HG03432 (cell line): Measurements from ENCODE around the gene MAGEB2.
A peak's percentile ranks its signal among the peaks of the same experiment; 100 is the strongest.
"Not testable (repeated sequence)": the region's sequence is repeated elsewhere in the genome, so short reads cannot be mapped to it uniquely, and the experiment has no call there.

Experiments
- ATAC-seq: cut with Tn5 transposase; IDR thresholded peaks from one replicate; pipeline ENCODE4 v1.9.1; 2021; ENCODE audit warnings: mild to moderate bottlenecking, moderate library complexity; ENCODE audit not compliant: unreplicated experiment

The MAGEB2 gene, protein sequence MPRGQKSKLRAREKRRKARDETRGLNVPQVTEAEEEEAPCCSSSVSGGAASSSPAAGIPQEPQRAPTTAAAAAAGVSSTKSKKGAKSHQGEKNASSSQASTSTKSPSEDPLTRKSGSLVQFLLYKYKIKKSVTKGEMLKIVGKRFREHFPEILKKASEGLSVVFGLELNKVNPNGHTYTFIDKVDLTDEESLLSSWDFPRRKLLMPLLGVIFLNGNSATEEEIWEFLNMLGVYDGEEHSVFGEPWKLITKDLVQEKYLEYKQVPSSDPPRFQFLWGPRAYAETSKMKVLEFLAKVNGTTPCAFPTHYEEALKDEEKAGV

GRCh38 chrX:30215357-30215843 lies at the start of gene MAGEB2:
TSS of gene MAGEB2 (plus strand) at chrX:30215563. CDS start at chrX:30218581, 3,018 bp downstream.
- ATAC-seq, result no peak

DNA sequence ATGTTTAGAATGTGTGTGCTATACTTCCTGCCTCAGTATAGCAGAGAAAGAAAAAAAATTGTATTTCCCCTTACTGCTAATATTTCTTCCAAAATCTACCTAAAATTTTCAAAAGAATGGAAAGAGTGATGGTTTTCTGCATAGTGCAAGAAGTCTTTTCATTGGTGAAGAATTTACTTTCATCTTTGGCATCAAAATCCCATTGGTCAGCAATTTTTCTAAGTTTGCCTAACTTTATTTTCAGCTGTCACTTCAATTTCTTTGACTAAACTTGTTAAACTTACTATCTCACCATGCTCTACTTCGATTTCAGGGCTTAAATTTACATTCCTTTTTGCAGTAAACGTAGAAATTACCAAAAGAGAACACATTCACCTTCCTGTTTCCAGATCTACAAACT lies 44.5 kb upstream of the MAGEB2 start:
- ATAC-seq, result no peak

DNA sequence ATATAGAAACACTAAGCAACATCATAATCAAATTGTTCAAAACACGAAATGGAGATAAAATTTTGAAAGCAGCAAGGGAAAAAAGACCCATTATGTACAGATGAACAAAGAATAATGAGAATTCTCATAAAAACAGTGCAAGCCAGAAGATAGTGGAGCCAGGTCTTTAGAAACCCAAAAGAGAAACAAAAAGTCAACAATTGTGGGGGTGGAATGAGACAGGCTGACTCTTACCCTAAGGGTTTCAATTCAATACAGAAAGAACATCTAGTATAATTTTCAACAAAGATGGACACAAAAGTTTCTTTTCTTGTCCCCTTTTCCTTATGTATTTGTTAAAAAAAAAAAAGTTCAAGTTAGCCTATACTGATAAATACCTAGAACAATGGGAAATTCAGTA lies 34.0 kb upstream of the MAGEB2 start:
- no peak for ATAC-seq

GRCh38 chrX:30183554-30183953 lies 31.8 kb upstream of the MAGEB2 start:
- ATAC-seq, result no peak

GRCh38 chrX:30190426-30190825 lies 24.9 kb upstream of the MAGEB2 start:
- no peak for ATAC-seq

DNA sequence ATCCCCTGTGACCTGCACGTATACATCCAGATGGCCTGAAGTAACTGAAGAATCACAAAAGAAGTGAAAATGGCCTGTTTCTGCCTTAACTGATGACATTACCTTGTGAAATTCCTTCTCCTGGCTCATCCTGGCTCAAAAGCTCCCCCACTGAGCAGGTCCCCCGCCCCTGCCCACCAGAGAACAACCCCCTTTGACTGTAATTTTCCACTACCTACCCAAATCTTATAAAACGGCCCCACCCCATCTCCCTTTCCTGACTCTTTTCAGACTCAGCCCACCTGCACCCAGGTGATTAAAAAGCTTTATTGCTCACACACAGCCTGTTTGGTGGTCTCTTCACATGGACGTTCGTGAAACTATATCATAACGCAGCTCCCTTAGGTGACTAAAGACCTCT lies 21.5 kb upstream of the MAGEB2 start:
- not testable (repeated sequence) for ATAC-seq

- ATAC-seq, result no peak
These were observed 19.0 kb upstream of the MAGEB2 start for GRCh38 chrX:30196322-30196721.

DNA sequence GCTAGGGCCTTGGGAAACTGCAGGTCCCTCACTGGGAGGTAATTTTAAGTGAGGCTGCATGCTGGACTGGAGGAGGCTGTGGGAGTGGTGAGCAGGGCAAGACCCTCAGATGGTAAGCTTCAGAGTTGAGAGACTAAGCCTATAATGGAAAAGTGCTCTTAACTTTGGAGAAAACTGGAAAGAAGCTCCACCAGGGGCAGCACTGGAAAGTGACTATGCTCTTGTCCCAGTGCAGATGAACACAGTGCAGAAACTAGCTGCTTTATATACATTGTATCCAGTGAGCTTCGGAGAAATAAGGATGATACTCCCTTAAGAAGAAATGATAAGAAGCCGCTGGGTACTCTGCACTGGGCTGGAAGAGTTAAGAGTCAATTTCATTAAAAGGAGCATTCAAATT lies 3.2 kb upstream of the MAGEB2 start:
- no peak for ATAC-seq

DNA sequence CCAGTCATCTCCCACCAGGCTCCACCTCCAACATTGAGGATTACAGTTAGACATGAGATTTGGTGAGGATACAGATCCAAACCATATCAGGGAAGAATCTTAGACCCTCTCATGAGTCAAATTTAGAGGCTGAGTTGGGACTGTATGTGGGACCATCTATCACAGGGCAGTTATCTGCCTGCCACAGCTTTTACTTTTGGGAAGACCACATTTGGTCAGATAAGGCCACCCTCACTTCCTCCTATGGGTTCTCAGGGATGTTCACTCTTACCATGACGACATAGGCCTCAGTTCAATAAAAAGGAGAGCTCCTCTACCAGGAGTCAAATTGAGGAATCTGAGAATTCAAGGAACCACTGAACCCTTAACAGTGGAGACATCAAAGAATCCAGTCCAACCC lies 2.1 kb downstream of the MAGEB2 start:
- no peak for ATAC-seq

DNA sequence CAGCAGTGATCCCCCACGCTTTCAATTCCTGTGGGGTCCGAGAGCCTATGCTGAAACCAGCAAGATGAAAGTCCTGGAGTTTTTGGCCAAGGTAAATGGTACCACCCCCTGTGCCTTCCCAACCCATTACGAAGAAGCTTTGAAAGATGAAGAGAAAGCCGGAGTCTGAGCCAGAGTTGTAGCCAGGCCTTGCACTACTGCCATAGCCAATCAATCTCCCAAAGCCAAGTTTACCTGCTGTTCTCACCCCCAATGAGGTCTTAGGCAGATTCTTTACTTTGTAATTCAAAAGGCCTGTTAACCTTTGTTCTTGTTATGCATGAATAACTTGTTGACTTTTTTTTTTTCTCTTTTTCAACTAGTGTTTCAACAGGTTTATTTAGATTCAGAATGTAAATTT lies 4.0 kb downstream of the MAGEB2 start:
- ATAC-seq, result no peak

DNA sequence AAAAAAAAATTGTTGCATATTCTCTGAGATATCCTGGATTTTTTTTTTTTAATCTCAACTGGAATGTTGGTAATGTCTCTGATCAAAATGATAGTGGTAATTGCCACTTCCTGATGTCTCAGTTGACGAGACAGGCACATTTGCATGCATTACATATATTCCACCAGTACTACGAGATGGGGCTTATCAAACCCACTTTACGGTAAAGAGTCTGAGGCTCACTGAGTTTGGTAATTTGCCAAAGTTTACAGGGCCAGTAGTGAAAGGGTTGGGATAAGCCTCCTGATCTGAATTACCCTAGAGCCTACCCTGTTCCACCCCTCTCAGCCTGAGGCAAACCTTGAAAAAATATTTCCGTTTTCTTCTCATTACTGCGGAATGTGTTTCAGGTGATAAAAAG lies 5.3 kb downstream of the MAGEB2 start:
- ATAC-seq, result no peak

DNA sequence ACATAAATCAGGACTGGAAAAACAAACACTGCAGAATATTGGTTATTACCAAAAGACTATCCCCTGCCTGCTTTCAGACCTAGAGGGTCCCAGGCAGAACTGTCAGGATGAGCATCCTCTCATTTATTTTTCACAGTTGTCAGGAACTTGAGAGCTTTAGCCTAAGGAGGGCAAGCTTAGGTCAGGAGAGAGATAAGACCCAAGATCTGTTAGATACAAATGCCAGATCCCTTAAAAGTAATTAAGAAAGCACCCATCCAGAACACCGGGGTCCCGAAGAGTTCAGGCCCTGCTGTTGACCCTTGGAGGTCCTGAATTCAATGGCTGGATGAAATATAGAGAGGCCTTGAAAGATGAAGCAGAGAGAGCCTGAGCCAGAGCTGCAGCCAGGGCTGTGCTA lies 9.2 kb downstream of the MAGEB2 start:
- no peak for ATAC-seq

GRCh38 chrX:30228526-30228925 lies 13.2 kb downstream of the MAGEB2 start:
- no peak for ATAC-seq

DNA sequence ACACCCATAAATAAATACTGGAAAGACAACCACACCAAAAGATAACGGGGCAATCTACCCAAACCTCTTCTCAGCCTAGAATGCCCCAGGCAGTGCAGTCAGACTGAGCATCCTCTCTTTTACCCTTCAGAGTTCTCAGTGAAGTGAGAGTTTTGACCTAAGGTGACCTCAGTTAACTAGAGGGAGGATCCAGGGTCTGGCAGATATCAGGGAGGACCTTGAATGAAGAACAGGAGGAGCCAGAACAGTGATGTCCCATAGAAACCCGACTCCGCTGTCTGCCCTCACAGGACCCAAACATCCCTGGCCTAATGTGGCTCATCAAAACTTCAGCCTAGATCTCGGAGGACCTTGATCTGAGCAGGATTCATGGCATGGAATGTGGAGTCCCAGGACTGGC lies 15.0 kb downstream of the MAGEB2 start, which contains the start of gene MAGEB3:
Gene MAGEB3 (plus strand): TSS at position 263 of the 400 bp plus-strand sequence. CDS start 5,268 bp downstream, outside the sequence.
- ATAC-seq, result no peak

DNA sequence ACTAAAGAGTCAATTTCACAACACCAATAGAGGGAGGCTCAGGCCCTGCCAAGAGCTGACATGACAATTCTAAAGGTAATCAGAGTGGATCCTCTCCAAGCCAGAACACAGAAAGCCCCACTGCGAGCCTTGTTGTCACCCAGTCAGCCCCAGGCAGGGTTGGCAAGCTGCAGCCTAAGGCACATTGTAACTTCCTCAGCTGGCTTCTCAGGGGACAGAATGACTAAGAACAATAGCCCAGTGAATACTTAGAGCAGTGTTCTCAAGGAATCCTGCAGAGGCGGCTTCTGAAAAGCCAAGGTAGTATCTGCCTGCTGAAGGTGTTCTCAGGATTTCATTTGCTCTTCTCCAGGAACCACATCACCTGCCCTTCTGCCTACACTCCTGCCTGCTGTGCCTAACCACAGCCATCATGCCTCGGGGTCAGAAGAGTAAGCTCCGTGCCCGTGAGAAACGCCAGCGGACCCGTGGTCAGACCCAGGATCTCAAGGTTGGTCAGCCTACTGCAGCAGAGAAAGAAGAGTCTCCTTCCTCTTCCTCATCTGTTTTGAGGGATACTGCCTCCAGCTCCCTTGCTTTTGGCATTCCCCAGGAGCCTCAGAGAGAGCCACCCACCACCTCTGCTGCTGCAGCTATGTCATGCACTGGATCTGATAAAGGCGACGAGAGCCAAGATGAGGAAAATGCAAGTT lies 26.5 kb downstream of the MAGEB2 start, which contains the start of gene MAGEB4:
Gene MAGEB4 (plus strand): TSS at position 277 of the 692 bp plus-strand sequence. CDS start 136 bp downstream, at position 413.
- peak; percentile 72 for ATAC-seq

DNA sequence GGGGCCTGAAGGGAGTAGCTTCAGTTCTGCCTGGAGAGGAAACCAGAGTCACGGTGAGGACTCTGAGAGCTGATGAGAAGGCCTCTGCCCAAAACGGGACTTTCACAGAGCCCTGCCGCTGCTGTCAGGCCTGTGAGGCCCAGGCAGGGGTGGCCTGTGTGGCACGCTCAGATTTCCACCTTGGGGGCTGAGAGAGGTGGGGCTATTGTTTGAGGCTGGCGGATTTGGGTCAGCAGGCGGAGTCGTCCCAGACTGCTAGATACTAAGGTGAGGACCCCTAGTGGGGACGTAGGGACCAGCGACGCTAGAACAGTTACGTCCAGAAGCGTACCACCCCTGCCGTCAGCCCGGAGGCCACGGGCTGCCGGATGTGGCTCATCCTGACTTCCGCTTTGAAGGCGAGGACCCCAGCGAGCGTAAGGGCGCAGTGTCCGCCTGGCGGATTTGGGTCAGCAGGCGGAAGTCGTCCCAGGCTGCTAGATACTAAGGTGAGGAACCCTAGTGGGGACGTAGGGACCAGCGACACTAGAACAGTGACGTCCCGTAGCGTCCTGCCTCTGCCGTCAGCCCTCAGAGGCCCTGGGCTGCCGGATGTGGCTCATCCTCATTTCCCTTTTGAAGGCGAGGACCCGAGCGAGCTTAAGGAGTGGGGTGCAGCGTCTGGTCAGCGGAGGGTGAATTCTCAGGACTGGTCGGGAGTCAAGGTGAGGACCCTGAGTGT lies 31.6 kb downstream of the MAGEB2 start, which contains the start of gene MAGEB1:
Gene MAGEB1 (plus strand): TSS at position 378 of the 721 bp plus-strand sequence. CDS start 3,348 bp downstream, outside the sequence.
- no peak for ATAC-seq

- ATAC-seq, result peak; percentile 67
These were observed 33.5 kb downstream of the MAGEB2 start for GRCh38 chrX:30248854-30249253.

DNA sequence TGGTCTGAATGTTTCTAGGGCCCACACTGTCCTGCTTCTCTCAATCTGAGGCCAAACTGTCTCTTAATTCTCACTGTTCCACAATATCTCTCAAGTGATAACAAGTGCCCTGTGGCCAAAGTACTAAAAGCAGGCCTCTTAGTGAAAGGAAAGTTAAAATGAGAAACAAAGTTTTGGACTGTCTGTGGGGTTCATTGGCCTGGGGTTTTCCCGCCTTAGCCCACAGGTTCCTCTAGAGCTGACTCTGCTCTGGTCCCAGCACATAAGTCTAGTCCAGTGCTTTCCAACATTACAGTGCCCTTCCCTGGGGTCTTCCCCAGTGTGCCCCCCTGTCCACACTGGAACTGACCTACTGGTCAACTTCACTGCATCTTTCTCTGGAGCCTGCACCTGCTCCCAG lies 37.9 kb downstream of the MAGEB2 start:
- peak; percentile 67 for ATAC-seq

- ATAC-seq, result no peak
These were observed 44.6 kb downstream of the MAGEB2 start for GRCh38 chrX:30259927-30260326.

- no peak for ATAC-seq
These were observed 45.6 kb downstream of the MAGEB2 start for GRCh38 chrX:30261012-30261411.

GRCh38 chrX:30262763-30263162 lies 47.4 kb downstream of the MAGEB2 start:
- ATAC-seq, result no peak
